IMR-90 (cell line): ENCODE results near the gene SLC9A3.

ENCODE experiments used
- BHLHE40 ChIP-seq: fragments of 150-350 bp; IDR thresholded peaks from 2 replicates; pipeline ENCODE4 v1.6.1; 2016; ENCODE audit warnings: mild to moderate bottlenecking, low read depth, low read length
- CEBPB ChIP-seq: IDR thresholded peaks from 2 replicates; pipeline ENCODE4 v1.6.1; 2012; ENCODE audit warnings: low read depth, low read length, improper control_type of control experiment
- CHD1 ChIP-seq: IDR thresholded peaks from 2 replicates; pipeline ENCODE4 v1.6.1; 2012; ENCODE audit warnings: low read depth, low read length, improper control_type of control experiment
- CTCF ChIP-seq: conservative IDR thresholded peaks from 2 replicates; pipeline ENCODE4 v1.5.1; 2012; ENCODE audit warnings: mild to moderate bottlenecking, low read depth, low read length, improper control_type of control experiment
- MAZ ChIP-seq: IDR thresholded peaks from 2 replicates; pipeline ENCODE4 v1.6.1; 2012; ENCODE audit warnings: low read depth, mild to moderate bottlenecking, low read length, improper control_type of control experiment, moderate library complexity, borderline replicate concordance
- MXI1 ChIP-seq: IDR thresholded peaks from 2 replicates; pipeline ENCODE4 v1.6.1; 2012; ENCODE audit warnings: low read depth, mild to moderate bottlenecking, low read length, moderate library complexity, borderline replicate concordance
- POLR2A ChIP-seq: IDR thresholded peaks from 2 replicates; pipeline ENCODE4 v1.6.1; 2012; ENCODE audit warnings: mild to moderate bottlenecking, low read depth, low read length
- RAD21 ChIP-seq: IDR thresholded peaks from 2 replicates; pipeline ENCODE4 v1.6.1; 2012; ENCODE audit warnings: low read length, improper control_type of control experiment
- RCOR1 ChIP-seq: IDR thresholded peaks from 2 replicates; pipeline ENCODE4 v1.6.1; 2012; ENCODE audit warnings: mild to moderate bottlenecking, low read length, improper control_type of control experiment; ENCODE audit not compliant: insufficient replicate concordance
- RFX5 ChIP-seq: IDR thresholded peaks from 2 replicates; pipeline ENCODE4 v1.8.0; 2012; ENCODE audit warnings: low read depth, mild to moderate bottlenecking, low read length, moderate library complexity
- SMC3 ChIP-seq: fragments of 150-350 bp; IDR thresholded peaks from 2 replicates; pipeline ENCODE4 v1.6.1; 2016; ENCODE audit warnings: low read depth, mild to moderate bottlenecking, antibody characterized with exemption, low read length, moderate library complexity
- USF2 ChIP-seq: fragments of 150-350 bp; IDR thresholded peaks from 2 replicates; pipeline ENCODE4 v1.6.1; 2017; ENCODE audit warnings: mild to moderate bottlenecking, antibody characterized with exemption, low read length, low read depth

- TF ChIP-seq POLR2A (no peak), CTCF (no peak), MXI1 (no peak), BHLHE40 (no peak), RAD21 (no peak), MAZ (no peak), CHD1 (no peak), CEBPB (no peak), RCOR1 (no peak), USF2 (no peak), SMC3 (no peak), RFX5 (no peak)
Observed at GRCh38 chr5:504326-505154, 19.7 kb downstream of the SLC9A3 start.
